ENCODE measurements around the gene GBP1.

DNA sequence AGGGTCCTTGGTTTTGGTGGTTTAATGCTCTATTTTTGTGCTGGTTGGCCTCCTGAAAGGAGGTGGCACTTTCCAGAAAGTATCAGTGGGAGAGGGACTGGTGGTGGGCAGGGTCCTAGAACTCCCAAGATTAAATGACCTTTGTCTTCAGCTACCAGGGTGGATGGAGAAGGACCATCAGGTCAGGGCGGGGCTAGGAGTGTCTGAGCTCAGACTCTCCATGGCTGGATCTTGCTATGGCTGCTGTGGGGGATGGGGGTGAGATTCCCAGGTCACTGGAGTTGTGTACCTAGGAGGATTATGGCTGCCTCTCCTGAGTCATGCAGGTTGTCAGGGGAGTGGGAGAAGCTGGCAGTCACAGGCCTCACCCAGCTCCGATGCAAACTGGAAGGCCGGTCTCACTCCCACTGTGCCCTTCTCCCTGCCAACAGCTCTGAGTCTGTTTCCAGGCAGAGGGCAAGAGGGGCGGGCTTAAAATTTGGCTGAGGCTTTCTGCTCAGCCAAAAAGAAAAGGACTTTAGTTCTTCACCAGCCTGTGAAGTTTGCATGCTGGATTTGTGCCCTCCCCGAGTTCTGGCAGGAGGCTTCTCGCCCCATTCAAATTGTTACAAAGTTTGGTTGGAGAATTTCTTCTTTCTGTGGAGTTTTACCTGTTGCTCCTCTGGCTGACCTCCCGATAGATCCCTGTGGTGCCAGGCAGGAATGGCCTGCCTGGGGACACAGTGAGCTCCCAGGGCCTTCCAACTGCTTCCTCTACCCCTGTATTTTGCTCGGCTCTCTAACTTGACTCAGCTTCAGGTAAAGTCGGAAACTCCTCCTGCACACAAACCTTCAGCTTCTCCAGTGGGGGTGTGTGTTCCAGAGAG is 59.5 kb downstream of the GBP1 start:
- no peak for TF ChIP-seq EZH2 (IDR thresholded peaks at IDR 0.05; ENCODE audit: borderline replicate concordance)
- TF ChIP-seq, protein P1, sequence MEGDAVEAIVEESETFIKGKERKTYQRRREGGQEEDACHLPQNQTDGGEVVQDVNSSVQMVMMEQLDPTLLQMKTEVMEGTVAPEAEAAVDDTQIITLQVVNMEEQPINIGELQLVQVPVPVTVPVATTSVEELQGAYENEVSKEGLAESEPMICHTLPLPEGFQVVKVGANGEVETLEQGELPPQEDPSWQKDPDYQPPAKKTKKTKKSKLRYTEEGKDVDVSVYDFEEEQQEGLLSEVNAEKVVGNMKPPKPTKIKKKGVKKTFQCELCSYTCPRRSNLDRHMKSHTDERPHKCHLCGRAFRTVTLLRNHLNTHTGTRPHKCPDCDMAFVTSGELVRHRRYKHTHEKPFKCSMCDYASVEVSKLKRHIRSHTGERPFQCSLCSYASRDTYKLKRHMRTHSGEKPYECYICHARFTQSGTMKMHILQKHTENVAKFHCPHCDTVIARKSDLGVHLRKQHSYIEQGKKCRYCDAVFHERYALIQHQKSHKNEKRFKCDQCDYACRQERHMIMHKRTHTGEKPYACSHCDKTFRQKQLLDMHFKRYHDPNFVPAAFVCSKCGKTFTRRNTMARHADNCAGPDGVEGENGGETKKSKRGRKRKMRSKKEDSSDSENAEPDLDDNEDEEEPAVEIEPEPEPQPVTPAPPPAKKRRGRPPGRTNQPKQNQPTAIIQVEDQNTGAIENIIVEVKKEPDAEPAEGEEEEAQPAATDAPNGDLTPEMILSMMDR (IDR thresholded peaks at IDR 0.05; ENCODE audit: poor library complexity): no peak
